ENCODE results near the gene OR10A3. TPM values are rescaled to one million over a fixed set of nuclear protein-coding genes. Genes with fewer than 3 reads are reported as not detected.

Gene OR10A3
- total and polyA plus RNA-seq, 2 experiments from 2014 or later = 0.14 to 0.52 TPM

DNA sequence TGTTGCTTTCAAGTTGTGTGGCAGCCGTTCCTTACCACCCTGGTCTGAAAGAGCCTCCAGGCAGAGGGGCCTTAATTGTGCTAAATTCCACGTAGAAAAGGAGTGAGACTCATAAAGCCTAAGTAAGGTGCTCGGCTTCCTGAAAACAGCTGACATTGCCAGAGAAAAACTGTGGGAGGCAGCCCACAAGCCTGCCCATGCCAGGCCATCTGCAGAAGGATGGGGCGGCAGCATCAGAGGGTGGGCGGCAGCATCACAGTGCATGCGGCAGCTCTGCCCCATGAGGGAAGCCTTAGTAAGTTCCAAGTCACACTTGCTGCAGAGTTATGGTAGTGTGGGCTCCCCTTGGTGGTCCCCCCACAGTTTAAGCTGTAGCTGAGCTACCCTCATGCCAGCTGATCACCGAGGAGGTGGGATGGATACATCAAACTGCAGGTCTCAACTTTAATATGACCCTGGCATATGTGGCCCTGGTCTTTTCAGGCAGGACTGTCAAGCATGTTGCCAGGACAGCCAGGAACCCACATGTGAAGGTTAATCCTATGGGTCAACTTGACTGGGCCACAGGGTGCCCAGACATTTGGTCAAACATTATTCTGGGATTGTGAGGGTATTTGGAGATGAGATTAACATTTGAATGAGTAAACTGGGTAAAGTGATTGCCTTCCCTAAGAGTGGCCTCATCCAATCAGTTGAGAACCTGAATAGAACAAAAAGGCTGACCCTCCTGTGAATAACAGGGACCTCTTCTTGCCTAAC is 42.5 kb upstream of the OR10A3 start:
- peaks cover 4% of the 10 kb centered on the region; the same call in 1 of the 2 replicates for H3K36me3 ChIP-seq (ENCODE audit: insufficient read depth)
- no peak for DNase-seq (ENCODE audit: low spot score)
- peaks cover 4% of the 10 kb centered on the region for H4K20me1 ChIP-seq (replicated peaks; ENCODE audit: insufficient read depth)
- H3K4me3 Mint-ChIP-seq = no peak overlapping the region
- H3K9me2 ChIP-seq (ENCODE audit: insufficient read depth) = no peaks in the 10 kb centered on the region
- H3K4me1 ChIP-seq (ENCODE audit: insufficient read depth) = peaks cover 7% of the 10 kb centered on the region
- H3K27ac Mint-ChIP-seq = no peak overlapping the region
- no peak overlapping the region for H3K4me3 ChIP-seq
- H3K36me3 Mint-ChIP-seq (ENCODE audit: low read depth) = peaks cover 7% of the 10 kb centered on the region
- no peaks in the 10 kb centered on the region for H3K27me3 Mint-ChIP-seq (ENCODE audit: insufficient read depth, low read depth, poor library complexity)
- ATAC-seq = no peak
- TF ChIP-seq EZH2phosphoT487 (IDR thresholded peaks at IDR 0.05; ENCODE audit: unreplicated experiment) (no peak), STAT1 (IDR thresholded peaks at IDR 0.05; ENCODE audit: unreplicated experiment) (no peak), POLR2AphosphoS5 (IDR thresholded peaks at IDR 0.05; ENCODE audit: low read depth) (no peak)
- TF ChIP-seq, protein P1, sequence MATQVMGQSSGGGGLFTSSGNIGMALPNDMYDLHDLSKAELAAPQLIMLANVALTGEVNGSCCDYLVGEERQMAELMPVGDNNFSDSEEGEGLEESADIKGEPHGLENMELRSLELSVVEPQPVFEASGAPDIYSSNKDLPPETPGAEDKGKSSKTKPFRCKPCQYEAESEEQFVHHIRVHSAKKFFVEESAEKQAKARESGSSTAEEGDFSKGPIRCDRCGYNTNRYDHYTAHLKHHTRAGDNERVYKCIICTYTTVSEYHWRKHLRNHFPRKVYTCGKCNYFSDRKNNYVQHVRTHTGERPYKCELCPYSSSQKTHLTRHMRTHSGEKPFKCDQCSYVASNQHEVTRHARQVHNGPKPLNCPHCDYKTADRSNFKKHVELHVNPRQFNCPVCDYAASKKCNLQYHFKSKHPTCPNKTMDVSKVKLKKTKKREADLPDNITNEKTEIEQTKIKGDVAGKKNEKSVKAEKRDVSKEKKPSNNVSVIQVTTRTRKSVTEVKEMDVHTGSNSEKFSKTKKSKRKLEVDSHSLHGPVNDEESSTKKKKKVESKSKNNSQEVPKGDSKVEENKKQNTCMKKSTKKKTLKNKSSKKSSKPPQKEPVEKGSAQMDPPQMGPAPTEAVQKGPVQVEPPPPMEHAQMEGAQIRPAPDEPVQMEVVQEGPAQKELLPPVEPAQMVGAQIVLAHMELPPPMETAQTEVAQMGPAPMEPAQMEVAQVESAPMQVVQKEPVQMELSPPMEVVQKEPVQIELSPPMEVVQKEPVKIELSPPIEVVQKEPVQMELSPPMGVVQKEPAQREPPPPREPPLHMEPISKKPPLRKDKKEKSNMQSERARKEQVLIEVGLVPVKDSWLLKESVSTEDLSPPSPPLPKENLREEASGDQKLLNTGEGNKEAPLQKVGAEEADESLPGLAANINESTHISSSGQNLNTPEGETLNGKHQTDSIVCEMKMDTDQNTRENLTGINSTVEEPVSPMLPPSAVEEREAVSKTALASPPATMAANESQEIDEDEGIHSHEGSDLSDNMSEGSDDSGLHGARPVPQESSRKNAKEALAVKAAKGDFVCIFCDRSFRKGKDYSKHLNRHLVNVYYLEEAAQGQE (IDR thresholded peaks at IDR 0.05; ENCODE audit: unreplicated experiment) = no peak
- TF ChIP-seq, protein P2, sequence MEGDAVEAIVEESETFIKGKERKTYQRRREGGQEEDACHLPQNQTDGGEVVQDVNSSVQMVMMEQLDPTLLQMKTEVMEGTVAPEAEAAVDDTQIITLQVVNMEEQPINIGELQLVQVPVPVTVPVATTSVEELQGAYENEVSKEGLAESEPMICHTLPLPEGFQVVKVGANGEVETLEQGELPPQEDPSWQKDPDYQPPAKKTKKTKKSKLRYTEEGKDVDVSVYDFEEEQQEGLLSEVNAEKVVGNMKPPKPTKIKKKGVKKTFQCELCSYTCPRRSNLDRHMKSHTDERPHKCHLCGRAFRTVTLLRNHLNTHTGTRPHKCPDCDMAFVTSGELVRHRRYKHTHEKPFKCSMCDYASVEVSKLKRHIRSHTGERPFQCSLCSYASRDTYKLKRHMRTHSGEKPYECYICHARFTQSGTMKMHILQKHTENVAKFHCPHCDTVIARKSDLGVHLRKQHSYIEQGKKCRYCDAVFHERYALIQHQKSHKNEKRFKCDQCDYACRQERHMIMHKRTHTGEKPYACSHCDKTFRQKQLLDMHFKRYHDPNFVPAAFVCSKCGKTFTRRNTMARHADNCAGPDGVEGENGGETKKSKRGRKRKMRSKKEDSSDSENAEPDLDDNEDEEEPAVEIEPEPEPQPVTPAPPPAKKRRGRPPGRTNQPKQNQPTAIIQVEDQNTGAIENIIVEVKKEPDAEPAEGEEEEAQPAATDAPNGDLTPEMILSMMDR (conservative IDR thresholded peaks at IDR 0.05; ENCODE audit: low read depth in 2 of 2) = no peak
- peaks cover 4% of the 10 kb centered on the region; the same call in 1 of the 2 replicates for H3F3A ChIP-seq (replicated peaks; ENCODE audit: low read depth)
- H3K27ac ChIP-seq (ENCODE audit: low read depth) = no peak overlapping the region
- H3K79me2 ChIP-seq (replicated peaks; ENCODE audit: insufficient read depth) = peaks cover 18% of the 10 kb centered on the region
- H2AFZ ChIP-seq = no peak overlapping the region
- H3K4me1 Mint-ChIP-seq = peaks cover 15% of the 10 kb centered on the region
- no peaks in the 10 kb centered on the region for H3K27me3 ChIP-seq (ENCODE audit: insufficient read depth)
- no peak overlapping the region for H3K4me2 ChIP-seq
- H3K9me3 Mint-ChIP-seq = no peaks in the 10 kb centered on the region

DNA sequence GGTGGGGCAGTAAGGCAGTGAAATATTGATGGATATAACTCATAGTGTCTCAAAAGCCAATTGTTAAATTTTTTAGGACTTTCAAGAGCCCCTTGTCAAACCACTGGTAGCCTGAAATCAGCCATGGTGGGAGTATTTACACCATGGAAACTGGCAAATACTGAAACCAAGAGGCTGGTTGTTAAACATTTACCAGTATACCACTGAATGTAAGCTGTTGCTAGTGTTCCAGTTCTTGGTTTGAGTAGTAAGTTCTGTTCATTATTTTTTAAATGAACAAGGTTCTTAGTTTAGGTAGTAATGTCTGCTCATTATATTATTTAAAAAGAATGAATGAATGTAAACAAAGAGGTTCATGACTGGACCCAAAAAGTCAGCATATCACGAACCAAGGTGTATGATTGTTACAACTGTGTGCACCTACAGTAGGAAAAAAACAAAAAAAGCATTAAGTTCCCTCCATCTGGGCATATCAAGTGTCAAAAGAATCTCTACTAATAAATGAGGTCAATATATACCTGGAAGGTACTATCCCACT is 41.1 kb upstream of the OR10A3 start:
- Mint-ChIP-seq H3K27me3 (ENCODE audit: insufficient read depth, low read depth, poor library complexity) (no peaks in the 10 kb centered on the region), H3K4me3 (no peak overlapping the region), H3K4me1 (peaks cover 13% of the 10 kb centered on the region), H3K9me3 (no peaks in the 10 kb centered on the region; the same call in 2 of the 3 replicates), H3K27ac (no peak overlapping the region), H3K36me3 (ENCODE audit: low read depth) (peaks cover 1% of the 10 kb centered on the region; the same call in 2 of the 3 replicates)
- peaks cover 4% of the 10 kb centered on the region for H3K79me2 ChIP-seq (replicated peaks; ENCODE audit: insufficient read depth)
- H3K27ac ChIP-seq (ENCODE audit: low read depth) = no peak overlapping the region
- H2AFZ ChIP-seq = no peak overlapping the region
- H3K27me3 ChIP-seq (ENCODE audit: insufficient read depth) = no peaks in the 10 kb centered on the region
- no peak overlapping the region for H3K4me2 ChIP-seq
- no peaks in the 10 kb centered on the region for H3K9me2 ChIP-seq (ENCODE audit: insufficient read depth)
- H4K20me1 ChIP-seq (replicated peaks; ENCODE audit: insufficient read depth) = 0 out of 2 replicates have a peak, but pooled peaks cover under 1% of the 10 kb centered on the region
- no peaks in the 10 kb centered on the region; the same call in 1 of the 2 replicates for H3K4me1 ChIP-seq (ENCODE audit: insufficient read depth)
- DNase-seq (ENCODE audit: low spot score) (no peak), ATAC-seq (no peak)
- no peak overlapping the region for H3K4me3 ChIP-seq
- no peaks in the 10 kb centered on the region for H3K36me3 ChIP-seq (ENCODE audit: insufficient read depth)
- peaks cover under 1% of the 10 kb centered on the region; the same call in 1 of the 2 replicates for H3F3A ChIP-seq (replicated peaks; ENCODE audit: low read depth)
- TF ChIP-seq ZNF114 (CRISPR knock-in tag; IDR thresholded peaks at IDR 0.05) (no peak), EZH2phosphoT487 (IDR thresholded peaks at IDR 0.05; ENCODE audit: unreplicated experiment) (no peak), POLR2AphosphoS5 (IDR thresholded peaks at IDR 0.05; ENCODE audit: low read depth) (no peak), NANOG (IDR thresholded peaks at IDR 0.05; ENCODE audit: borderline replicate concordance) (no peak), CREB1 (CRISPR knock-in tag; IDR thresholded peaks at IDR 0.05; ENCODE audit: low read depth) (no peak)
- TF ChIP-seq, protein P1 (IDR thresholded peaks at IDR 0.05; ENCODE audit: unreplicated experiment) = no peak
- TF ChIP-seq, protein P3, sequence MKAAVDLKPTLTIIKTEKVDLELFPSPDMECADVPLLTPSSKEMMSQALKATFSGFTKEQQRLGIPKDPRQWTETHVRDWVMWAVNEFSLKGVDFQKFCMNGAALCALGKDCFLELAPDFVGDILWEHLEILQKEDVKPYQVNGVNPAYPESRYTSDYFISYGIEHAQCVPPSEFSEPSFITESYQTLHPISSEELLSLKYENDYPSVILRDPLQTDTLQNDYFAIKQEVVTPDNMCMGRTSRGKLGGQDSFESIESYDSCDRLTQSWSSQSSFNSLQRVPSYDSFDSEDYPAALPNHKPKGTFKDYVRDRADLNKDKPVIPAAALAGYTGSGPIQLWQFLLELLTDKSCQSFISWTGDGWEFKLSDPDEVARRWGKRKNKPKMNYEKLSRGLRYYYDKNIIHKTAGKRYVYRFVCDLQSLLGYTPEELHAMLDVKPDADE (IDR thresholded peaks at IDR 0.05) = no peak
- TF ChIP-seq, protein P2 (conservative IDR thresholded peaks at IDR 0.05; ENCODE audit: low read depth in 2 of 2) = no peak
